Non-pigmented ciliary epithelial cell (primary cell): ENCODE data around the gene OR2A42.
"Not testable (repeated sequence)": the region's sequence is repeated elsewhere in the genome, so short reads cannot be mapped to it uniquely, and the experiment has no call there.

Source experiments
- DNase-seq: peaks from one replicate; pipeline ENCODE4 v3.0.0-alpha.2; 2010; ENCODE audit warnings: low read depth

Gene OR2A42

DNA sequence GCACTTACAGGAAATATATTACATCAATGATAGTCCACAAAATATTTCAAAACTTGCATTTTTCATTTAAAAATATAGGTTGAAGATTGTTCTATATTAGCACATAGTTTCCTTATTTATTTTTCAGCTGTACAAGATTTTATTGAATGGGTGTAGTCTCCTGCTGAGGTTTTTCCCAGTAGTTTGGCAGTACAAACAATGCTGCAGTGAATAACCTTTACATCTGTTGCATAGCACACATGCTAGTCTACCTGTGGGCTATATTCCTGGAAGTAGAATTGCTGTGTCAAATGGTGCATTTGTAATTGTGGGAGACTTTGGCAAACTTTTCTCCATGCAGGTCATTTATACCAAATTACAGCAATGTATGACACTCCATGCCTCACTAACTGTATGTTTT, 18.9 kb downstream of the OR2A42 start:
- DNase-seq: not testable (repeated sequence)

- not testable (repeated sequence) for DNase-seq
Observed at GRCh38 chr7:144219149-144219548, 20.3 kb downstream of the OR2A42 start.

DNA sequence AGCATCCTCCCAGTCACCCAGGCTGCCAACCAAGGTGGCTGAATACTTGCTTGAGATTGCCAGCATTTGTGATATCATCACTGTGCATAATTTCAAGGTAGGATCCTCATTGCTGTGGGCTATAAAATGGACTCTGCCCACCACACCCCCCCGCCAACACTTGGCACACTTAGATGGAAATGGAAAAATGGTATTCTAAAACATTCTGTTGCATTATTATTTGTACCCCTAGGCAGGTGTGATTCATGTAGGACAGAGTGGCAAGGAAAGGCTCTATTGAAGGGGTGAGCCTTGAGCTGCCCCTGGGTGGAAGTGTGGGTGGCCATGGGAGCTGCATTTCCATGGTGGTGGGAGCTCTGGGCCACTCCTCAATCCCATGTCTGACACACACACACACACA, 20.8 kb downstream of the OR2A42 start:
- not testable (repeated sequence) for DNase-seq

GRCh38 chr7:144217200-144217599, 22.2 kb downstream of the OR2A42 start:
- not testable (repeated sequence) for DNase-seq

- DNase-seq: not testable (repeated sequence)
Observed at GRCh38 chr7:144205306-144205705, 34.1 kb downstream of the OR2A42 start.

- not testable (repeated sequence) for DNase-seq
Observed at GRCh38 chr7:144203086-144203485, 36.3 kb downstream of the OR2A42 start.

DNA sequence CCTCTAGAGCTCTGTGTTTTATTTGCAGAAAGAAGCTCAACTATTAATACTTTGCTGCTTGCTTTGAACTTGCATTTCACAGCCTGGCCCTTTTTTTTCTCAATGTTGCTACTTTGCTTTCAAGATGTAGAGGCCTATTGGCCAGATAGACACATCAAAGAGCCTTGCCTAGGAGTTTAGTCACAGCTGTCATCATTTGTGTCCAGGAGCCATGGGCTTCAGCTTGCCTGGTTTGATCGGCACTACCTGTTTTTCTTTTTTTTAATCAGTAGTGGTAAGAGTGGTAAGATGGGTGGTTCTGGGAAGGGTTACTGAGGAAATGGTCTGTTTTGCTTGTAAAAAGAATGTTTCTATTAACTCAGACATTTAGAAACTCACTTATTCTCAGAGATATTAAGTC, 37.4 kb downstream of the OR2A42 start:
- not testable (repeated sequence) for DNase-seq

GRCh38 chr7:144198934-144199333, 40.5 kb downstream of the OR2A42 start:
- not testable (repeated sequence) for DNase-seq

DNA sequence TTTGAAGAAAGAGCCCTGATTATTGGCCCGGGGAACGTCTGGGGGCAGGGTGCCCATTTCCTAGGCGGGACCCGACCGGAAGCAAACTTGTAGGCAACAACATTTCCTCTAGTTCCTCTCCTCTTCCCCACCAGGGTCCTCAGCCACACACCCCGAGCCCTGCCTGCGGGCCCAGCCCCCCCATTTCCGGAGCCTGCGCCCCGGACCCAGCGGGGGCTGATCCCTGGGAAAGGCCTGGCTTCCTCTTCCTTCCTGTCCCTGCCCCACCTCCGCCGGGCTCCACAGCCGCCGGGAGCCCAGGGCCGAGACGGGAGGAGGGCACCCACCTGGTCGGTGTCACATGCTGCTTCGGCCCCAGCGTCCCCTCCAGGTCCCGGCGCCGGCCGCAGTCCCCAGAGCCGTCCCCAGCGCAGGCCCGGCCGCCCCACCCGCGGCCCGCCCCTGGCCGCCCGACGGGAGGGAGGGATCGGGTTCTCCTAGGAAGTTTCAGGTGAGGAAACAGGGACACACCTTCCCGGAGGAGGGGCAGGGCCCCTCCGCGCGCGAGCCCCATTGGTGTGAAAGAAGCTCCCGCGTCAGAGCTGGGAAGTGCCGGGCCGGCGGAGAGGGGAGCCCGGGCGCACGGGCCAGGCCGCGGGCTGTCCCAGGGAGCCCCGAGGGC, 44.1 kb downstream of the OR2A42 start, which contains the start of gene ARHGEF35:
TSS of gene ARHGEF35 (minus strand) at position 622 of the 661 bp plus-strand sequence. CDS start 7,450 bp downstream, outside the sequence.
- DNase-seq: not testable (repeated sequence)

DNA sequence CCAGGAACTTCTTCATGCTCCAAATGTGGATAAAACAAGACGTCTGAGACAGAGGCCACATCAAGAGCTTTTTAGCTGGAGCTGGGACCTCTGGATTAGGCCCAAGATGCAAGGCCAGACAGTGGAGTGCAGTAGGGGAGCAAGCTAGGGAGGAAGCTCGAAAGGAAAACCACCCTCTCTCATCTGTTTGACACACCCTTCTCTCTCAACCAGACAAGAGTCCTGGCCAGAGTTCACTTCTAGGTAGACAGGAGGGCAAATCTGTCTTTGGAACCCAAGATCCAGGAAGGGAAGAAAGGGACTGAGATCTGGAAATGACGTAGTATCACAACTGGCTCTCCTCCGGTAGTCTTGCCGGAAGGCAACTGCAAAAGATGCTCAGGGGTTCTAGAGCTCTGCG, 45.0 kb downstream of the OR2A42 start:
- not testable (repeated sequence) for DNase-seq

- not testable (repeated sequence) for DNase-seq
Observed at GRCh38 chr7:144193782-144194181, 45.6 kb downstream of the OR2A42 start.

GRCh38 chr7:144188578-144189171, 50.7 kb downstream of the OR2A42 start:
- not testable (repeated sequence) for DNase-seq

DNA sequence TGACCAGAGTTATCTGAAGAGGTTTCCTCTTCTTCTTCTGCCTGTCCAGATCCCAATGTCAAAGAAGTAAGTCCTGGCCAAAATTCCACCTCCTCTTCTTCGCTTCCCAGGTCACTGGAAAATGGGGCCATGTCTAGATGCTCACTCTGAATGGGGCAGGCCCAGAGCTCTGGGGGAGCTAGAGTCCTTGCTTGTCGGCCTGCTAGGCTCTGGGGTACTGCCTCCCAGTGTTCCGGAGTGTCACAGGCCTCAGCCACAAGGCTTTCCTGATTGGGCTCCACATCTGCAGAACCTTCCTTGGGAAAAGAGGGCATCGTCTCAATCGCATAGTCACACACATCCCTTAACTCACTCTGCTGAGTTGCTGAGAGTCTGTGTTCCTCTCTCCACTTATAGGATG, 51.6 kb downstream of the OR2A42 start:
- DNase-seq: not testable (repeated sequence)

- DNase-seq: not testable (repeated sequence)
Observed at GRCh38 chr7:144183166-144183565, 56.2 kb downstream of the OR2A42 start, which contains the start of gene CTAGE4. TSS of gene CTAGE4 (plus strand) at chr7:144183466. CDS start at chr7:144183504, 38 bp downstream.

- DNase-seq: not testable (repeated sequence)
Observed at GRCh38 chr7:144179165-144179479, 60.3 kb downstream of the OR2A42 start.

- not testable (repeated sequence) for DNase-seq
Observed at GRCh38 chr7:144178380-144179164, 60.8 kb downstream of the OR2A42 start.
